ENCODE results near the gene CCS. TPM values are rescaled to one million over a fixed set of nuclear protein-coding genes. Genes with fewer than 3 reads are reported as not detected.

Gene CCS
- total and polyA plus RNA-seq, 2 of the 4 experiments (the other 2 are of a cell fraction): 20.1 to 53.0 TPM

GRCh38 chr11:66591175-66591574 lies 1.8 kb upstream of the CCS start:
- H3K4me3 ChIP-seq (ENCODE audit: insufficient read depth, low read depth, low read length): no peak overlapping the region
- H2BK15ac ChIP-seq (ENCODE audit: low read depth, low read length): no peak overlapping the region
- no peak overlapping the region for H4K91ac ChIP-seq (ENCODE audit: insufficient read depth, low read depth, low read length)
- peaks cover 2% of the 10 kb centered on the region; the same call in 1 of the 2 replicates for H3K27me3 ChIP-seq (ENCODE audit: control insufficient read depth, insufficient read depth, low read length)
- DNase-seq: no peak
- H2AK9ac ChIP-seq (replicated peaks; ENCODE audit: low read depth, low read length, poor library complexity): no peak overlapping the region
- no peak overlapping the region for H4K8ac ChIP-seq (ENCODE audit: low read depth in 2 of 2, low read length in 2 of 2)
- intact Hi-C loops (cut with micrococcal nuclease) (no loop called here), dilution Hi-C loops (cut with HindIII; ENCODE audit: low sequenced_read_pairs, unreplicated experiment) (no loop called here), in situ Hi-C loops (cut with MboI; ENCODE audit: low sequenced_read_pairs) (no loop called here)
- H4K5ac ChIP-seq (ENCODE audit: low read depth, low read length): no peak overlapping the region
- POLR2A ChIA-PET (ENCODE audit: unreplicated experiment): no interaction called here
- H3K4me1 ChIP-seq (ENCODE audit: control insufficient read depth, insufficient read depth, low read length): peaks cover 11% of the 10 kb centered on the region
- no peak overlapping the region for H3K14ac ChIP-seq (replicated peaks; ENCODE audit: low read depth, low read length)
- H3K9me3 ChIP-seq (ENCODE audit: control insufficient read depth, insufficient read depth, low read length): no peaks in the 10 kb centered on the region
- H3K4me2 ChIP-seq (ENCODE audit: low read depth, low read length): no peak overlapping the region
- H3K56ac ChIP-seq (ENCODE audit: extremely low read depth, insufficient read depth, low read length): no peak overlapping the region
- no peak overlapping the region for H3K23ac ChIP-seq (ENCODE audit: low read depth, low read length)
- H2BK5ac ChIP-seq (ENCODE audit: low read depth, low read length, poor library complexity, severe bottlenecking): no peak overlapping the region
- H3K4ac ChIP-seq (ENCODE audit: low read depth, low read length): no peak overlapping the region
- H3K27ac ChIP-seq (ENCODE audit: insufficient read depth, low read length): no peak overlapping the region
- H4K20me1 ChIP-seq (ENCODE audit: insufficient read depth, low read length): no peaks in the 10 kb centered on the region
- CTCF ChIA-PET: no interaction called here
- no TSS peak for BruUV-seq (replicated peaks)
- no peak overlapping the region for H3K9ac ChIP-seq (ENCODE audit: low read depth, low read length)
- no peak overlapping the region for H2AFZ ChIP-seq (replicated peaks; ENCODE audit: low read length, poor library complexity)
- H2BK120ac ChIP-seq (ENCODE audit: low read depth, low read length): no peak overlapping the region
- no peak overlapping the region for H3K18ac ChIP-seq (ENCODE audit: low read depth, low read length)
- no peak overlapping the region for H2BK20ac ChIP-seq (ENCODE audit: low read depth, low read length)
- H3K36me3 ChIP-seq (ENCODE audit: control insufficient read depth, insufficient read depth, low read length): no peaks in the 10 kb centered on the region
- H2AK5ac ChIP-seq (ENCODE audit: low read depth, low read length): no peak overlapping the region
- H3K79me1 ChIP-seq (ENCODE audit: low read depth in 1 of 2, low read length in 2 of 2): peaks cover 18 to 29% of the 10 kb centered on the region in 2 experiments
- ATAC-seq (ENCODE audit: low read depth): no peak
- H3K9me1 ChIP-seq (ENCODE audit: insufficient read depth, low read length): peaks cover 19% of the 10 kb centered on the region
- WGBS, 2 experiments (ENCODE audit: extremely low coverage in 2 of 2, insufficient read length in 1 of 2): no CpG with 5 or more reads among the region's 2 CpGs
- TF ChIP-seq CTCF (conservative IDR thresholded peaks at IDR 0.05; ENCODE audit: low read depth, low read length) (no peak), NFE2L2 (IDR thresholded peaks at IDR 0.05; ENCODE audit: low read depth, low read length) (no peak), MAFK (IDR thresholded peaks at IDR 0.05; ENCODE audit: low read depth, low read length) (no peak)

Data from IMR-90 (cell line).